ENCODE results near the gene LIM2. TPM values are rescaled to one million over a fixed set of nuclear protein-coding genes. Genes with fewer than 3 reads are reported as not detected.

LIM2 gene
- total and polyA plus RNA-seq, 9 of the 15 experiments (the other 6 are each of a cell fraction or from before 2014, with no cell fraction given) = 0.07 to 0.45 (median 0.18) TPM; not detected in 4

DNA sequence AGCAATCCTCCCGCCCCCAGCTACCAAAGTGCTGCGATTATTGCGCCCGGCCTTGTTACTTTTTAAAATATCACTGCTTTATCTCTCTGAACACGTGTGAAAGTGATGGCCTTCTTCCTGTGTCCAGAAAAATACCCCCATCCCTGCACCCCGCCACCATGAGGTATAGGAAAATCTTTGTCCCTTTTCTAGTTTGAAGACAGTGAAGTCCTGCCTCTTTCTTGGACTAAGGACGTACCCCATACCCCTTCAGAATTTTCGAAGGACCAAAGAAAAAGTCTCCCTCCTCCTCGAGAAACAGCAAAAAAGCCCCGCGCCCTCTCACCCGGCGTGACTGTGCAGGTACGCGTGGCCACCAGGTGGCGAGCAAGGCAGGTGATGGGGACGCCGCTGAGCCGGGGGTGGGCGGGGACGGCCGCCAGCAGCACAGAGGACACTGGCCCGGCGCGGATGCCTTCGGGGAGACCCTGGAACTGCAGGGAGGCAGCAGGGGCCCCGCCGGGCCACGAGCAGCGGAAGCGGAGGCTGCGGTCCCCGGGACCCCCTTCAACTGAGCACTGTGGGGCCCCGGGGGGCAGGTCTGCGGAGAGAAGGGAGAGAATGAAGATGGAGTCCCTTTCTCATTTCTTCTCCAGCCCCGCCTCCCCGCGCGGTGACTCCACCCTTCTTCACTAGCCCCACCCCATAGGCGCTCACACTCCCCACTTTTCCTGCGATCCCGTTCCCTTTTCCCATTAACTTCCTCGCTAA is 49.0 kb downstream of the LIM2 start (continued):
- TF ChIP-seq SIN3A (IDR thresholded peaks at IDR 0.05; ENCODE audit: borderline replicate concordance in 2 of 2, control insufficient read depth in 1 of 2, low read depth in 2 of 2, low read length in 2 of 2) = 0 out of 4 replicates have a peak, but pooled peaks of 1 of the 2 experiments have one; percentile 7
- peak; percentile 35; the same call in 1 of the 2 replicates for TF ChIP-seq TEAD4 (IDR thresholded peaks at IDR 0.05; ENCODE audit: low read length)
- TF ChIP-seq TEAD4 (CRISPR knock-in tag; IDR thresholded peaks at IDR 0.05; ENCODE audit: borderline replicate concordance) = no peak
- TF ChIP-seq TCF3 (CRISPR knock-in tag; IDR thresholded peaks at IDR 0.05) = peak; percentile 44; the same call in 1 of the 2 replicates
- TF ChIP-seq HDAC3 (IDR thresholded peaks at IDR 0.05; ENCODE audit: borderline replicate concordance, partially characterized antibody) = no peak
- TF ChIP-seq, protein P1, sequence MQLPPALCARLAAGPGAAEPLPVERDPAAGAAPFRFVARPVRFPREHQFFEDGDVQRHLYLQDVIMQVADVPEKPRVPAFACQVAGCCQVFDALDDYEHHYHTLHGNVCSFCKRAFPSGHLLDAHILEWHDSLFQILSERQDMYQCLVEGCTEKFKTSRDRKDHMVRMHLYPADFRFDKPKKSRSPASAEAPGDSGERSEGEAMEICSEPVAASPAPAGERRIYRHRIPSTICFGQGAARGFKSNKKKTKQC (CRISPR knock-in tag; IDR thresholded peaks at IDR 0.05) = 0 out of 2 replicates have a peak, but pooled peaks have one; percentile 9
- TF ChIP-seq CREBBP (IDR thresholded peaks at IDR 0.05; ENCODE audit: low read depth, low read length) = no peak
- no peak for TF ChIP-seq ZNF12 (CRISPR knock-in tag; IDR thresholded peaks at IDR 0.05)
- TF ChIP-seq CCNT2 (IDR thresholded peaks at IDR 0.05; ENCODE audit: borderline replicate concordance, extremely low read depth, insufficient read length, low read depth, low read length) = peak; percentile 28
- TF ChIP-seq ZNF232 (CRISPR knock-in tag; IDR thresholded peaks at IDR 0.05) = no peak
- TF ChIP-seq, protein P2, sequence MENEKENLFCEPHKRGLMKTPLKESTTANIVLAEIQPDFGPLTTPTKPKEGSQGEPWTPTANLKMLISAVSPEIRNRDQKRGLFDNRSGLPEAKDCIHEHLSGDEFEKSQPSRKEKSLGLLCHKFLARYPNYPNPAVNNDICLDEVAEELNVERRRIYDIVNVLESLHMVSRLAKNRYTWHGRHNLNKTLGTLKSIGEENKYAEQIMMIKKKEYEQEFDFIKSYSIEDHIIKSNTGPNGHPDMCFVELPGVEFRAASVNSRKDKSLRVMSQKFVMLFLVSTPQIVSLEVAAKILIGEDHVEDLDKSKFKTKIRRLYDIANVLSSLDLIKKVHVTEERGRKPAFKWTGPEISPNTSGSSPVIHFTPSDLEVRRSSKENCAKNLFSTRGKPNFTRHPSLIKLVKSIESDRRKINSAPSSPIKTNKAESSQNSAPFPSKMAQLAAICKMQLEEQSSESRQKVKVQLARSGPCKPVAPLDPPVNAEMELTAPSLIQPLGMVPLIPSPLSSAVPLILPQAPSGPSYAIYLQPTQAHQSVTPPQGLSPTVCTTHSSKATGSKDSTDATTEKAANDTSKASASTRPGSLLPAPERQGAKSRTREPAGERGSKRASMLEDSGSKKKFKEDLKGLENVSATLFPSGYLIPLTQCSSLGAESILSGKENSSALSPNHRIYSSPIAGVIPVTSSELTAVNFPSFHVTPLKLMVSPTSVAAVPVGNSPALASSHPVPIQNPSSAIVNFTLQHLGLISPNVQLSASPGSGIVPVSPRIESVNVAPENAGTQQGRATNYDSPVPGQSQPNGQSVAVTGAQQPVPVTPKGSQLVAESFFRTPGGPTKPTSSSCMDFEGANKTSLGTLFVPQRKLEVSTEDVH (IDR thresholded peaks at IDR 0.05; ENCODE audit: low read depth, partially characterized antibody) = peak; percentile 36
- TF ChIP-seq MECOM (CRISPR knock-in tag; IDR thresholded peaks at IDR 0.05) = 0 out of 2 replicates have a peak, but pooled peaks have one; percentile 31
- TF ChIP-seq SMAD4 (CRISPR knock-in tag; conservative IDR thresholded peaks at IDR 0.05) = peak; percentile 62; the same call in 1 of the 2 replicates
- 0 out of 2 replicates have a peak, but pooled peaks have one; percentile 3 for TF ChIP-seq ZNF316 (IDR thresholded peaks at IDR 0.05)
- TF ChIP-seq ZNF311 (CRISPR knock-in tag; IDR thresholded peaks at IDR 0.05) = no peak
- no peak for TF ChIP-seq CBX2 (IDR thresholded peaks at IDR 0.05; ENCODE audit: insufficient read depth, low read length, poor library complexity, severe bottlenecking)
- TF ChIP-seq KDM1A (IDR thresholded peaks at IDR 0.05) = peak; percentile 33 to 61; a peak in 2 of 4 replicates
- TF ChIP-seq, protein P3, sequence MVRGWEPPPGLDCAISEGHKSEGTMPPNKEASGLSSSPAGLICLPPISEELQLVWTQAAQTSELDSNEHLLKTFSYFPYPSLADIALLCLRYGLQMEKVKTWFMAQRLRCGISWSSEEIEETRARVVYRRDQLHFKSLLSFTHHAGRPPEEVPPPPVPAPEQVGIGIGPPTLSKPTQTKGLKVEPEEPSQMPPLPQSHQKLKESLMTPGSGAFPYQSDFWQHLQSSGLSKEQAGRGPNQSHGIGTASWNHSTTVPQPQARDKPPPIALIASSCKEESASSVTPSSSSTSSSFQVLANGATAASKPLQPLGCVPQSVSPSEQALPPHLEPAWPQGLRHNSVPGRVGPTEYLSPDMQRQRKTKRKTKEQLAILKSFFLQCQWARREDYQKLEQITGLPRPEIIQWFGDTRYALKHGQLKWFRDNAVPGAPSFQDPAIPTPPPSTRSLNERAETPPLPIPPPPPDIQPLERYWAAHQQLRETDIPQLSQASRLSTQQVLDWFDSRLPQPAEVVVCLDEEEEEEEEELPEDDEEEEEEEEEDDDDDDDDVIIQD (CRISPR knock-in tag; IDR thresholded peaks at IDR 0.05) = no peak
- no peak for TF ChIP-seq RBM34 (IDR thresholded peaks at IDR 0.05; ENCODE audit: borderline replicate concordance, insufficient read depth, low read length)
- peak; percentile 53; the same call in 1 of the 2 replicates for TF ChIP-seq ETV1 (tag; conservative IDR thresholded peaks at IDR 0.05; ENCODE audit: low read depth)
- TF ChIP-seq DPF2 (IDR thresholded peaks at IDR 0.05) = peak; percentile 57
- peak; percentile 33 for TF ChIP-seq TAF1 (IDR thresholded peaks at IDR 0.05; ENCODE audit: control insufficient read depth, extremely low read depth, insufficient read depth, low read length, severe bottlenecking)
- TF ChIP-seq ZBTB7A (IDR thresholded peaks at IDR 0.05; ENCODE audit: borderline replicate concordance, control insufficient read depth, low read depth, low read length) = peak; percentile 38; the same call in 1 of the 2 replicates
